Measurements from ENCODE around the gene TNFSF15. TPM values are rescaled to one million over a fixed set of nuclear protein-coding genes. Genes with fewer than 3 reads are reported as not detected.

Gene TNFSF15
- total and polyA plus RNA-seq, 3 donors from 2014 or later = 0.06 to 0.40 TPM; not detected in 1

DNA sequence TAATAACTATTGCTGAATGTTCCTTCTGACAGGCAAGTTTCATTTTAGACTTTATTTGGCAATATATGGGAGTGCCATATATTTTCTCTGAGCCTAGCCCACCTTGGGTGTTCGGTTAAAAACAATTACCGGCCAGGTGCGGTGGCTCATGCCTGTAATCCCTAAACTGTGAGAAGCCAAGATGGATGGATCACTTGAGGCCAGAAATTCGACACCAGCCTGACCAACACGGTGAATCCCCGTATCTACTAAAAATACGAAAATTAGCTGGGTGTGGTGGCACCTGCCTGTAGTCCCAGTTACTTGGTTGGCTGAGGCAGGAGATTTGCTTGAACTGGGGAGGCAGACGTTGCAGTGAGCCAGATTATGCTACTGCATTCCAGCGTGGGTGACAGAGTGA lies 47.9 kb downstream of the TNFSF15 start:
- H3K36me3 ChIP-seq (ENCODE audit: low read depth, missing control alignments) = no peaks in the 10 kb centered on the region
- WGBS, 2 donors = 64 to 71% methylated on average over 9 of the region's 9 CpGs
- no peak for TF ChIP-seq POLR2A (IDR thresholded peaks at IDR 0.05)
- TF ChIP-seq, protein P1, sequence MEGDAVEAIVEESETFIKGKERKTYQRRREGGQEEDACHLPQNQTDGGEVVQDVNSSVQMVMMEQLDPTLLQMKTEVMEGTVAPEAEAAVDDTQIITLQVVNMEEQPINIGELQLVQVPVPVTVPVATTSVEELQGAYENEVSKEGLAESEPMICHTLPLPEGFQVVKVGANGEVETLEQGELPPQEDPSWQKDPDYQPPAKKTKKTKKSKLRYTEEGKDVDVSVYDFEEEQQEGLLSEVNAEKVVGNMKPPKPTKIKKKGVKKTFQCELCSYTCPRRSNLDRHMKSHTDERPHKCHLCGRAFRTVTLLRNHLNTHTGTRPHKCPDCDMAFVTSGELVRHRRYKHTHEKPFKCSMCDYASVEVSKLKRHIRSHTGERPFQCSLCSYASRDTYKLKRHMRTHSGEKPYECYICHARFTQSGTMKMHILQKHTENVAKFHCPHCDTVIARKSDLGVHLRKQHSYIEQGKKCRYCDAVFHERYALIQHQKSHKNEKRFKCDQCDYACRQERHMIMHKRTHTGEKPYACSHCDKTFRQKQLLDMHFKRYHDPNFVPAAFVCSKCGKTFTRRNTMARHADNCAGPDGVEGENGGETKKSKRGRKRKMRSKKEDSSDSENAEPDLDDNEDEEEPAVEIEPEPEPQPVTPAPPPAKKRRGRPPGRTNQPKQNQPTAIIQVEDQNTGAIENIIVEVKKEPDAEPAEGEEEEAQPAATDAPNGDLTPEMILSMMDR (IDR thresholded peaks at IDR 0.05) = no peak

DNA sequence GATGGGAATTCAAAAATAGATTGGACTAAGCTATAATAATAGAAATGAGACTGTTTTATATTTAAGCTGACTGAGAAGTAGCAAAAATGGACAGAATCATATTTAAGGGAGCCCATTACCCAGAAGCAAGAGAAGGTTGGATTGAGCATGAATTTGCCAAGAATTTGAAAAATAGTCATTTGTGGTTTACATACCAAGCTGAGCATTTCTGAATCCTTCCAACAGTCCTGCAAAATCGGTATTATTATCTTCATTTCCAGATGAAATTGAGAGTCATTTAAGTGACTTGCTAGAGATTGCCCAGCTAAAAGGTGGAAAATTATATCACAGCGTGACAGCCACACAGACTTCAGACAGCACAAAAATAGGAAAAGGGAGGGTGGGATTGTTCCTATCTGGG lies 48.4 kb downstream of the TNFSF15 start:
- TF ChIP-seq, protein P1 (IDR thresholded peaks at IDR 0.05) = no peak
- no peak for TF ChIP-seq POLR2A (IDR thresholded peaks at IDR 0.05)
- intact Hi-C loops (cut with DNase I; ENCODE audit: low total_unique reads) = no loop called here
- DNase-seq = no peak

More for the DNA sequence above, 47.9 kb downstream of the TNFSF15 start:
- DNase-seq = no peak
- Histone ChIP-seq H3K4me1 (no peaks in the 10 kb centered on the region), H3K4me3 (no peak overlapping the region), H3K9me3 (no peaks in the 10 kb centered on the region), H3K27ac (no peak overlapping the region), H3K27me3 (no peaks in the 10 kb centered on the region)
- intact Hi-C loops (cut with DNase I; ENCODE audit: low total_unique reads) = no loop called here

DNA sequence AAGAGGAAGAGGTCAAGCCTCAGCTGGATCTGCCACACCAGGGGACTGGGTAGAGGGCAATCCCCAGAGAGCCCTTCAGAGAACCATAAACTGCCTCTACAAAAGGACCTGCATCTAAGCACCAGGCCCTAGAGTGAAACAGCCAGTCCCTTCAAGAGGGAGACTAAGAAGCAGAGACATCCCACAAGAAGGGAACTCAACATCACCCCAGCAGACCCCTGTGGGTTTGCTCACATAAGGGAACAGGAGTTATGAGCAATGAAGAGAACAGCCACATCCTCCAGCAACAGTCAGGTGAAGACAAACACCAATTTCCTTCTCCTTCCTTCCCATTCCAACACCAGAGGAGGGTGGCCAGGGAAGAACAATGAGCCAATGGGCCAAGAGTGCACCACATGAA lies 48.9 kb downstream of the TNFSF15 start:
- Histone ChIP-seq H3K9me3 (no peaks in the 10 kb centered on the region), H3K4me1 (no peaks in the 10 kb centered on the region), H3K4me3 (no peak overlapping the region), H3K27me3 (no peaks in the 10 kb centered on the region), H3K36me3 (ENCODE audit: low read depth, missing control alignments) (no peaks in the 10 kb centered on the region), H3K27ac (no peak overlapping the region)
- TF ChIP-seq, protein P1 (IDR thresholded peaks at IDR 0.05) = no peak
- TF ChIP-seq POLR2A (IDR thresholded peaks at IDR 0.05) = no peak
- no peak for DNase-seq
- intact Hi-C loops (cut with DNase I; ENCODE audit: low total_unique reads) = no loop called here

More for the DNA sequence above, 48.4 kb downstream of the TNFSF15 start:
- 80 to 88% methylated on average over 2 of the region's 2 CpGs for WGBS, 2 donors
- Histone ChIP-seq H3K36me3 (ENCODE audit: low read depth, missing control alignments) (no peaks in the 10 kb centered on the region), H3K27me3 (no peaks in the 10 kb centered on the region), H3K4me1 (no peaks in the 10 kb centered on the region), H3K27ac (no peak overlapping the region), H3K4me3 (no peak overlapping the region), H3K9me3 (no peaks in the 10 kb centered on the region)

DNA sequence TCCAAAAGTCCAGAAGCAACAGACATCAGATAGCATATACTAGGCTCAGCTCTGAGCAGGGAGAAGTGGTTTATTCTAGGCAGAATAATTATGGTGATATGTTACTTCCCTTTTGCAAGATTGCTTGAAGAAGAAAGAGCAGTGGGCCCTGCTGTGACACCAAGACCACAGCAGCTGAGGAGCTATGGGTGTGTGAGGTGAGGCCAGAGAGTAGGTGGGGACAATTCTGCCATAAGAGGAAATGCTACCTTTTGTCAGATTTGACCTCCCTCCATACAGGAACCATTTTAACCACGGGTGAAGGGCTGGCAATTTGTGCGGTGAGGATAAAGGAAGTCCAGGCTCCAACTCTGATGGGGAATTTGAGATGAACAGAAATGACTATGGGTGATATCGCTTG lies 51.3 kb downstream of the TNFSF15 start:
- DNase-seq = no peak
- H3K4me3 ChIP-seq = no peak overlapping the region
- intact Hi-C loops (cut with DNase I; ENCODE audit: low total_unique reads) = no loop called here
- 89% methylated on average over 3 of the region's 3 CpGs for WGBS, 2 donors
- H3K27ac ChIP-seq = no peak overlapping the region
- H3K27me3 ChIP-seq = no peaks in the 10 kb centered on the region
- H3K36me3 ChIP-seq (ENCODE audit: low read depth, missing control alignments) = no peaks in the 10 kb centered on the region
- no peak for TF ChIP-seq POLR2A (IDR thresholded peaks at IDR 0.05)
- TF ChIP-seq, protein P1 (IDR thresholded peaks at IDR 0.05) = no peak
- no peaks in the 10 kb centered on the region for H3K9me3 ChIP-seq
- H3K4me1 ChIP-seq = no peaks in the 10 kb centered on the region

DNA sequence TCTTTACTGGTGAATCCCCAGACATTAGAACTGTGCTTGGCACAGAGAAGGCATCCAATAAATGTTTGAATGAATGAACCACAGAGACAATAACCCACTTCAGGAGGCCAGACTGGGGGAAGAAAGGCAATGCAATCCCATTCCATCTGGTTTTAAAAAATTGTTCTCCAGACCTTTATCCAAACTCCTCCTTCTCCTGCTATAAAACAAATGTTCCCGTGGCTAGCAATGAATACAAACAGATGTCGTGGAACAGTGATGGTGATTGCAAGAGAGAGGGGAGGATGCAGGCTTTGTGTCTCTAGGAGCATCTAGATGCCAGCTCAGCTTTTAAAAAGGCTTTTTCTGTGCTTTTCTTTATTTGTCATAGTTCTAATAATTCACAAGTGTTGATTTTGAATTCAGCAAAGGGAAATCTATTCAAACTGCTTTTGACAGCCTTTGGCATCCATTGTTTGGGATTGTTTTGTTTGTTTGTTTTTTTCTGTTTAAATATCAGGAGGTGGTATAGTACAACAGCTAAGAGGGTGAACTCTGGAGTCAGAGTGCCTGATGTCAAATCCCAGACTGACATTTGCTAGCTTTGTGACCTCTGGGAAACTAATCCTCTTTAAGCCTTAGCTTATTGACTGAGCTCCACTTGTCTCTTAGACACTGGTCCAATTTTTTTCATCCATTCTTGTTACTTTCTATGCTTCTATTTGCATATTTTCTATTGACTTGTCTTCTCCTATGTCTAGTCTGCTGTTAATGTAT lies 59.1 kb downstream of the TNFSF15 start:
- DNase-seq = no peak
- Histone ChIP-seq H3K27me3 (no peaks in the 10 kb centered on the region), H3K4me1 (no peaks in the 10 kb centered on the region), H3K27ac (no peak overlapping the region), H3K9me3 (no peaks in the 10 kb centered on the region), H3K36me3 (ENCODE audit: low read depth, missing control alignments) (no peaks in the 10 kb centered on the region), H3K4me3 (no peak overlapping the region)
- TF ChIP-seq, protein P1 (IDR thresholded peaks at IDR 0.05) = no peak
- no peak for TF ChIP-seq POLR2A (IDR thresholded peaks at IDR 0.05)
- intact Hi-C loops (cut with DNase I; ENCODE audit: low total_unique reads) = no loop called here
- 33 to 46% methylated on average over 2 of the region's 2 CpGs for WGBS, 2 donors
